ENCODE measurements around the gene SHISAL2A.

SHISAL2A gene

GRCh38 chr1:52702886-52703787, 70.2 kb downstream of the SHISAL2A start:
- ATAC-seq (ENCODE audit: low read depth), result peak; percentile 82
- Histone ChIP-seq H3K27ac (ENCODE audit: poor library complexity, severe bottlenecking) (no peak overlapping the region), H3K4me3 (ENCODE audit: severe bottlenecking) (peak overlapping the region; percentile 46), H3K36me3 (ENCODE audit: low read depth) (no peaks in the 10 kb centered on the region), H3K9me3 (ENCODE audit: severe bottlenecking) (no peaks in the 10 kb centered on the region), H3K27me3 (ENCODE audit: insufficient read depth, poor library complexity, severe bottlenecking) (no peaks in the 10 kb centered on the region), H3K4me1 (ENCODE audit: insufficient read depth, poor library complexity, severe bottlenecking) (peaks cover 6% of the 10 kb centered on the region)
- TF ChIP-seq, protein P1, sequence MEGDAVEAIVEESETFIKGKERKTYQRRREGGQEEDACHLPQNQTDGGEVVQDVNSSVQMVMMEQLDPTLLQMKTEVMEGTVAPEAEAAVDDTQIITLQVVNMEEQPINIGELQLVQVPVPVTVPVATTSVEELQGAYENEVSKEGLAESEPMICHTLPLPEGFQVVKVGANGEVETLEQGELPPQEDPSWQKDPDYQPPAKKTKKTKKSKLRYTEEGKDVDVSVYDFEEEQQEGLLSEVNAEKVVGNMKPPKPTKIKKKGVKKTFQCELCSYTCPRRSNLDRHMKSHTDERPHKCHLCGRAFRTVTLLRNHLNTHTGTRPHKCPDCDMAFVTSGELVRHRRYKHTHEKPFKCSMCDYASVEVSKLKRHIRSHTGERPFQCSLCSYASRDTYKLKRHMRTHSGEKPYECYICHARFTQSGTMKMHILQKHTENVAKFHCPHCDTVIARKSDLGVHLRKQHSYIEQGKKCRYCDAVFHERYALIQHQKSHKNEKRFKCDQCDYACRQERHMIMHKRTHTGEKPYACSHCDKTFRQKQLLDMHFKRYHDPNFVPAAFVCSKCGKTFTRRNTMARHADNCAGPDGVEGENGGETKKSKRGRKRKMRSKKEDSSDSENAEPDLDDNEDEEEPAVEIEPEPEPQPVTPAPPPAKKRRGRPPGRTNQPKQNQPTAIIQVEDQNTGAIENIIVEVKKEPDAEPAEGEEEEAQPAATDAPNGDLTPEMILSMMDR (IDR thresholded peaks at IDR 0.05; ENCODE audit: poor library complexity, severe bottlenecking), result no peak
- DNase-seq (ENCODE audit: low spot score), result peak; percentile 79

GRCh38 chr1:52706136-52706670, 73.2 kb downstream of the SHISAL2A start:
- TF ChIP-seq, protein P1 (IDR thresholded peaks at IDR 0.05; ENCODE audit: poor library complexity, severe bottlenecking), result no peak
- H3K27ac ChIP-seq (ENCODE audit: poor library complexity, severe bottlenecking), result no peak overlapping the region
- H3K36me3 ChIP-seq (ENCODE audit: low read depth), result no peaks in the 10 kb centered on the region
- DNase-seq (ENCODE audit: low spot score) (no peak), ATAC-seq (ENCODE audit: low read depth) (no peak)
- no peak overlapping the region for H3K4me3 ChIP-seq (ENCODE audit: severe bottlenecking)
- H3K4me1 ChIP-seq (ENCODE audit: insufficient read depth, poor library complexity, severe bottlenecking), result peaks cover 5% of the 10 kb centered on the region
- no peaks in the 10 kb centered on the region for H3K9me3 ChIP-seq (ENCODE audit: severe bottlenecking)
- no peaks in the 10 kb centered on the region for H3K27me3 ChIP-seq (ENCODE audit: insufficient read depth, poor library complexity, severe bottlenecking)
